HUES64 (cell line): Measurements from ENCODE around the gene STK33.

ENCODE experiments used
- H3K27ac ChIP-seq: 2 replicates; pipeline ENCODE4 v1.7.0; 2013; ENCODE audit warnings: low read depth, low read length, inconsistent platforms
- H3K27me3 ChIP-seq: 2 replicates; pipeline ENCODE4 v1.6.1; 2013; ENCODE audit warnings: mild to moderate bottlenecking, low read length; ENCODE audit not compliant: insufficient read depth
- H3K36me3 ChIP-seq: 2 replicates; pipeline ENCODE4 v1.6.1; 2013; ENCODE audit warnings: mild to moderate bottlenecking, low read length; ENCODE audit not compliant: insufficient read depth
- H3K4me1 ChIP-seq: 2 replicates; pipeline ENCODE4 v1.6.1; 2013; ENCODE audit warnings: mild to moderate bottlenecking, low read length, moderate library complexity; ENCODE audit not compliant: insufficient read depth
- H3K4me3 ChIP-seq: 2 replicates; pipeline ENCODE4 v1.5.1; 2013; ENCODE audit warnings: mild to moderate bottlenecking, low read length, moderate library complexity
- H3K9ac ChIP-seq: 2 replicates; pipeline ENCODE4 v1.6.1; 2013; ENCODE audit warnings: mild to moderate bottlenecking, low read depth, low read length
- H3K9me3 ChIP-seq: 2 replicates; pipeline ENCODE4 v1.6.1; 2013; ENCODE audit warnings: low read depth, low read length; ENCODE audit not compliant: insufficient read depth
- WGBS: fragments of 150-250, 120-280 bp; methylation state at CpG from one replicate; pipeline ENCODE4 v1.1.7; 2013; ENCODE audit warnings: missing lambda C conversion rate; 5-methylcytosine and 5-hydroxymethylcytosine counted together

The STK33 gene

DNA sequence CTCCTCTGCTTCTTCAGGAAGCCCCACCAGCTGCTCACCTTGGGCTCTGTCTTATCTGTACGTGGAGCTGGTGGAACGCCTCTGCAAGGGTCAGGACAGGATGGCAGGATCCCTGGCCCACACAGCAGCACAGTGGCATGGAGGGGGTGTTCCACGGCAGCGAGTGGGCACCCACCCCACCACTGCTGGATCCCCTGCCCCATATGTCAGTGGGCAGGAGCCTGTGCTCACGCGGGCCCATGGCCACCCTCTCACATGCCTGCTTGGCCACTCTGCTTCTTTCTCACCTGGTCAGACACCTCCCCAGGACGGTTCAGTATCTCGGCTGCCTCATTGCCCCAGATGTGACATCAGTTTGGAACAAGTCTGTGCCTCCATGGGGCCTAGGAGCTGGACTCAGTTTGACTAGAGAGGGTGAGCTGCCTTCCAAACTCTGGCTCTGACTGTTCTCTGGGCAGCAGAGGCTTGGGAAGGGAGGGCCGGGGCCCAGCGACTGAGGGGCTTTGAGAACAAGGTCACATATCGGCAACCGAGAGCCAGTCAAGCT is 232.3 kb downstream of the STK33 start:
- H3K27me3 ChIP-seq: no peaks in the 10 kb centered on the region
- H3K27ac ChIP-seq: no peak overlapping the region
- H3K4me3 ChIP-seq: no peak overlapping the region
- no peaks in the 10 kb centered on the region for H3K36me3 ChIP-seq
- no peak overlapping the region for H3K9ac ChIP-seq
- no peaks in the 10 kb centered on the region for H3K9me3 ChIP-seq
- WGBS: 95% methylated on average over 12 of the region's 12 CpGs
- H3K4me1 ChIP-seq: no peaks in the 10 kb centered on the region

DNA sequence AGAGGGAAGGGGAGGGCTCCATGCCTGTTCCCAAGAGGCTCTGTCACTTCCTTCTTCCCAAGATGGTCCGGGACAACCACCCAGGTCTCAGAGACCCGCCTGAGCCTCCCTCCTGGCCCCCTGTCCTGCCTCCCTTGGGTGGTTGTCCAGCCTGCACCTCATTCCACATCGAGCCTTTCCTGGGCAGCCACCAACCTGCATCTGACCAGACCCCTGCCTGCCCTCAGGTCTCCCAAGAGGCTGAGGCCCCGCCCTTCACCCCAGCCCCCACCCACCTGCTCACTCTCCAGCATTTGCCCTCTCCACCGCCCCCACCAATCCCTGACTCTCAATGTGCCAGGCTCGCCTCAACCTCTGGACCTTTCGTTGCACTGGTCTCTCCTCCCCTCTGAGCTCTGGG is 232.8 kb downstream of the STK33 start:
- Histone ChIP-seq H3K4me1 (no peaks in the 10 kb centered on the region), H3K27ac (no peak overlapping the region), H3K9ac (no peak overlapping the region), H3K9me3 (no peaks in the 10 kb centered on the region), H3K36me3 (no peaks in the 10 kb centered on the region), H3K4me3 (no peak overlapping the region), H3K27me3 (no peaks in the 10 kb centered on the region)
- 87% methylated on average over 7 of the region's 7 CpGs for WGBS

DNA sequence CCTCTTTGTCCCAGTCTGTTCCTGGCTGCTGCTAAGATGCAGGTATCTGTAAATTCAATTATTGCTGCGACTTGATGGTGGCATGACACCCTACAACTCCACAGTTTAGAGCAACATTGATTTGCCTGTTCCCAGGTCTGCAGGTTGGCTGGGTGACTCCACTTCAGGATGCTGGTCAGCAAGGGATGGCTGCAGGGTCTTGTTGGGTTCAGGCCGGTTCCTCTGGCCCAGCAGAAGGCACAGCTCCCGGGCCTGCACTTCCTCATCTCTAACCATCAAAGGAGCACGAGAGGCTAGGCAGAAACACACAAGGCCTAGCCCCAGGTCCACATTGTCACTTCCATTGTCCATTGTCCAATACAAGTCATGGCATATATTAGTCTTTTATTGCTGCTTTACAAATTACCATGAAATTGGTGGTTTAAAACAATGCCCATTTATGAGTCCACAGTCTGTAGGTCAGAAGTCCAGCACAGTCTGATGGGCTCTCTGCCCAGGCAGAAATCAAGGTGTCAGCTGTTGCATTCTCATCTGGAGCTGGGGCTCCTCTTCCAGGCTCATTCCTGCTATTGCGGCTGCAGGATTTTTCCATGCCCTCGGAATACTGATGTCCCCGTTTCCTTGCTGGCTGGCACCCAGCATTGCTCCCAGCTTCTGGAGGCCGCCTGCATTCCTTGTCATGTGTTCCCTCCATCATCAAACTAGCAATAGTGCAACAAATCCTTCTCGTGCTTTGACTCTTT is 233.8 kb downstream of the STK33 start:
- H3K9ac ChIP-seq: no peak overlapping the region
- no peaks in the 10 kb centered on the region for H3K27me3 ChIP-seq
- 89% methylated on average over 9 of the region's 9 CpGs for WGBS
- no peaks in the 10 kb centered on the region for H3K36me3 ChIP-seq
- no peak overlapping the region for H3K4me3 ChIP-seq
- no peaks in the 10 kb centered on the region for H3K9me3 ChIP-seq
- H3K4me1 ChIP-seq: no peaks in the 10 kb centered on the region
- no peak overlapping the region for H3K27ac ChIP-seq

DNA sequence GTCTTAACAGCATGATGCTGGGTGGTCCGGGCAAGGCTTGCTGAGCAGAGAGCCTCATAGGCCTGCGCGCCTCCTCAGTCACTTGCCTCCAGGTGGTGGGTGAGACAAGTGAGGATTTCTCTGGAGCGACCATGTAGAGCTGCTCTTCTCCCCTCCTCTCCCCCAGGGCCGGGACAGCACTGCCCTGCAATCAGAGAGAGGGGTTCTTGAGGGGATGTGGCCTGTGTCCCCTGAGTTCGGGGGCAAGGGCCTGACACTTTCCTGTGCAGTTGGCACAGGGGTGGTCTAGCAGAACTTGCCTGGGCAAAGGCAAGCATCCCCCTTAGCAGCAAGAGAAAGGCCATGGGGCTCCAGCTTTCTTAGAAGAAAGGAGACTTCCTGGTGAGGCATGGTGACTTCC is 234.5 kb downstream of the STK33 start:
- H3K36me3 ChIP-seq: no peaks in the 10 kb centered on the region
- WGBS: 90% methylated on average over 5 of the region's 6 CpGs

DNA sequence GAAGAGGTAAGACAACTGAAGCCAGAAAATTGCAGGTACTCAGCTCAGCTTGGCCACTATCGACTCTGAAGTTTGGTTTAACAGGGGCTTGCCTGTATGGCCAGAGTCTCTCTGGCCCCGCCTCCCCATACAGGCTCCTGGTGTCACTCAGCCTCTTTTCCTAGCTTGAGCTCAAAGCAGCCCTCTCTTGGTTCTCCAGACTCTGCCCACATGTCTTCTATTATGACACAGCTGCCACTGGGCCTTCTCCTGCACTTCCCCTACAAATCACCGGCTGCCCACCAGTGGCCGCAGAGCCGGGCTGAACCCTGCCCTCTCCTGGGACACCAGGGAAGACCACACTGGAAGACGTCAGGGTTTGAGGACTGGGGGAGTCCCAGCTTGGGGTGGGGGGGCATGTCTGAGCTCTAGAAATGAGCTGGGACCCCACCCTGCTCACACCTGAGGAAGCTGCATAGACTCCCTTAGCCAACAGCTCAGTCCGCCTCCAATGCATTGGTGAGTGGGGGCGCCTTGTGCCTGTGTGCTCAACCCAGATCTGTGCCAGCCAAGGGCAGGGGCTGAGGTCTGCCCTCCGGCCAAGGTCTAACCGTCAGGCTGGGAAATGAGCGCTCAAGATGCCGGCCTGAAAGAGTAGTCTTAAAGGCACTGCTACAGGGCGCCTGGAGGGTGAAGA is 236.0 kb downstream of the STK33 start:
- H3K4me3 ChIP-seq: no peak overlapping the region
- H3K9ac ChIP-seq: no peak overlapping the region
- no peaks in the 10 kb centered on the region; the same call in 1 of the 2 replicates for H3K4me1 ChIP-seq
- H3K27ac ChIP-seq: no peak overlapping the region
- WGBS: 91% methylated on average over 13 of the region's 13 CpGs
- no peaks in the 10 kb centered on the region for H3K27me3 ChIP-seq
- no peaks in the 10 kb centered on the region for H3K36me3 ChIP-seq
- H3K9me3 ChIP-seq: no peaks in the 10 kb centered on the region

More for the DNA sequence above, 234.5 kb downstream of the STK33 start:
- Histone ChIP-seq H3K27me3 (no peaks in the 10 kb centered on the region), H3K9me3 (no peaks in the 10 kb centered on the region), H3K4me3 (no peak overlapping the region), H3K9ac (no peak overlapping the region), H3K27ac (no peak overlapping the region), H3K4me1 (no peaks in the 10 kb centered on the region)

DNA sequence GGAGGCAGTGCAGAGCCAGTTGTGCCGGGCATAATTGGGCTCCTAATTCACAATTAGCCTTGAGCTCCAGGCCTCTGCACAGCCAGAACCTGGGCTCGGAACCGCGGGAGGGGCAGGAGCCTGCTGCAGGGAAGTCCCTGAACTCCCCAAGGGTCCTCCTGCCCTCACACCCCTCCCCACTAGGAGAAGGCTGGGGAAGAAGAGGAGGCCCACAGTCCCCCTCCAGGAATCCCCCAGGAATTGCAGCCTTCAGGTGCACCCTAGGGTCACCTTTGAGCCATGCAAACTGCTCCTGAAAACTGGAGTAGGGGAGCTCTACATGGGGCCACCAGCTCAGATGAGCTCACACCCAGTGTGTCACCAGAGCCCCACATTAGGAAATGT is 236.5 kb downstream of the STK33 start:
- Histone ChIP-seq H3K4me3 (no peak overlapping the region), H3K9ac (no peak overlapping the region), H3K27me3 (no peaks in the 10 kb centered on the region), H3K4me1 (no peaks in the 10 kb centered on the region; the same call in 1 of the 2 replicates), H3K27ac (no peak overlapping the region), H3K36me3 (no peaks in the 10 kb centered on the region), H3K9me3 (no peaks in the 10 kb centered on the region)
- WGBS: 92% methylated on average over 4 of the region's 4 CpGs

DNA sequence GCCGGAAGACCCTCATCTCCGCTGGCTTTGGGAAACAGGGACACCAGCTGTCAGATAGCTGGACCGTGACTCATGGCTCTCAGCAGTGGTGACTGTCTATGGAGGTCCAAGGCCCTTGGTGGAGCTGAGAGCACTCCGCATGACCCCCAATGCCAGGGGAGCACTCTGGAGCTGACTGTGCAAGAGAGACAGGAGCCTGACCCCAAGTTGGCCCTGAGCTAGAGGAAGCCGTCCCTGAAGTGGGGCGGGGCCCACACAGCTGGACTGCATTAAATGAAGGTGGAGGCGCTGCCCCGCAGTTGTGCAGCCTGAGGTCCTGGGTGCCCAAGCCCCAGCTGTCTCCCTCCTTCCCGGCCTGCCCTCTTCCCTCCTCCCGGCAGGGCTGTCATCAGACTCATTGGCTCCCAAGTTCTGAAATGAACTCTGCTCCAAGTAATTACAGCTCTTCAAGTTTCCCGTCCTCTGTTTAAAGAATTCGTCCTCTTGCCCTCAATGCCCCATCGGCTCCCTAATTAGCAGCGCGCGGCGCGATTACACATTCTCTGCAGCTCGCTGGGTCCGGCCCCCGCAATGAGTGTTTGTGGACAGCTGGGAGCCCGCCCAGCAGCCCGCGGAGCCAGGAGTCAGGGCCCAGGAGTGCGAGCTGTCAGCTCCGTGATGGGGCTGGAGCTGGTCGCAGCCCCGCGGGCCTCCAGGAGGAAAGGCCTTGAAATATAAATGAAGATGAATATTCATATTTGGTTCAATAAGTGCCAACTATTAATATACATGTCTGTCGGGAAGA is 237.1 kb downstream of the STK33 start:
- WGBS: 91% methylated on average over 30 of the region's 30 CpGs
- Histone ChIP-seq H3K4me1 (no peaks in the 10 kb centered on the region; the same call in 1 of the 2 replicates), H3K9ac (no peak overlapping the region), H3K4me3 (no peak overlapping the region), H3K36me3 (no peaks in the 10 kb centered on the region), H3K27ac (no peak overlapping the region), H3K9me3 (no peaks in the 10 kb centered on the region), H3K27me3 (no peaks in the 10 kb centered on the region)

DNA sequence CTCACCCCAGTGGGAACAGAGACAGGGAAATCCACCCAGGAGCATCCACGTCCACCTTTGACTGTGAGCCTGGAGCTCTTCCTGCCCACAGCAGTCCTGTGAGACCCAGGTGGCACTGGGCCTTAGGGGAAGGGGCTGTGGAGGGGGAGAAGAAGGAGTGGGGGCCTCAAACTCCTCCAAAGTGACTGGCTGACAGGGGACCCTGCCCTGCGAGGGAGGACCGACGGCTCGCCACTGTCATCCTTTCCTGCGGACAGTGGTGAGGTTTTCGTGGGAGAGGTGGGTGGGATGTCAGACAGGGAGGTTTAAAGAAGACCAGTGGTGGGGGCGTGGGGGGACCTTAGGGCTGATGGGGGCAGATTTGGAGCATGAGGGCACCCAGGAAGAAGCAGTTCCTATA is 237.8 kb downstream of the STK33 start:
- Histone ChIP-seq H3K9me3 (no peaks in the 10 kb centered on the region), H3K27ac (no peak overlapping the region), H3K27me3 (no peaks in the 10 kb centered on the region), H3K4me1 (no peaks in the 10 kb centered on the region; the same call in 1 of the 2 replicates), H3K9ac (no peak overlapping the region), H3K36me3 (no peaks in the 10 kb centered on the region), H3K4me3 (no peak overlapping the region)
- 95% methylated on average over 8 of the region's 8 CpGs for WGBS

DNA sequence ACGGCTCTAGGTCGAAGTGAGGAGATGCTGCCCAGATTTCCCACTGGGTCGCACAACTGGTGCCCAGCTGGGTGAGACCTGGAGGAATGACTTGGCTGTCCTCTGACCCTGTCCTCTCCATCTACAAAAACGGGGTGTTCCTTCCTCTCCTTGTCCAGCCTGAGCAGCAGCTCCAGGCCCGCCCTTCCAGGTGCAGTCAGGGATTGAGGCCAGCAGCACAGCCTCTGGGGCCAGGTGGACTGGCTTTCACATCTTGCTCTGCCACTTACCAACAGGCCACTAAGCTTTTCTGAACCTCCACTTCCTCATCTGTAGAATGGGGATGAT is 238.6 kb downstream of the STK33 start:
- H3K9me3 ChIP-seq: no peaks in the 10 kb centered on the region
- WGBS: 91% methylated on average over 5 of the region's 5 CpGs
- no peak overlapping the region for H3K27ac ChIP-seq
- no peak overlapping the region for H3K9ac ChIP-seq
- H3K27me3 ChIP-seq: no peaks in the 10 kb centered on the region
- no peak overlapping the region for H3K4me3 ChIP-seq
- no peaks in the 10 kb centered on the region for H3K36me3 ChIP-seq
- H3K4me1 ChIP-seq: no peaks in the 10 kb centered on the region; the same call in 1 of the 2 replicates

DNA sequence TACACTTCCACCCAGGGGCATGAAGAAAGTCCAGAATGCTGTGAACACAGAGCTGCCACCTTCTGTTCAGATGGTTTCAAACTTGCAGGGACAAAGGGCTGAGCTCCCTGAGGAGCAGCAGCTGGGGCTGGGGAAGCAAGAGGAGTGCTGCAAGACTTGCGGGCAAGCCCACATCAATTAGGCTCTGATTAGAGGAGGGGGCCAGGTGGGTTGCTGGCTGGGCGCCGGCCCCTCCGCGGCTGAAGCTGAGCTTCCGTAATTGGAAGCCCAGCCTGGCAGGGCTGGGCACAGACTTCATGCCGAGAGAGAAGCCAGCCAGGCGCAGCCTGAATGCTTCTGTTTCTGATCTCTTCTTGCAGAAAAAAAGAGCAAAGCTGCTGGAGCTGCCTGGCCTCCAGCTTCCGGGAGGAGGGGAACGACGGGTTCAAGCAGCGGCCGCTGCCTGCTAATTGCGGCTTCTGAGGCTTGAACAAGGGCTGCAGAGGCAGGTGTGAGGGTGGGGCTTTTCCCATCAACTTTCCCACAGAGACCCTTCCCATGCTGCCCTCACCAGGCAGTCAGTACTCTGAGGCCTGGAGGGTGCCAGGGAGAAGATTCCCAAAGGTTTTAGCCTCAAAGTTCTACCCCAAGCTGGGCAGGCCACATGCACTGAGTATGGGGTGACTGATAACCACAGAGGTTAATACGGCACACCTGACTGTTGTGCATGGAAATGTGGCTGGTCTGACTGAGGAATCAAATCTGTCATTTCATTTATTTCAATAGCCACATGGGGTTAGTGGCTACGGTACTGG is 239.2 kb downstream of the STK33 start:
- 64% methylated on average over 16 of the region's 16 CpGs for WGBS
- Histone ChIP-seq H3K4me1 (no peaks in the 10 kb centered on the region; the same call in 1 of the 2 replicates), H3K36me3 (no peaks in the 10 kb centered on the region), H3K4me3 (no peak overlapping the region), H3K27me3 (no peaks in the 10 kb centered on the region), H3K9me3 (no peaks in the 10 kb centered on the region), H3K27ac (no peak overlapping the region), H3K9ac (no peak overlapping the region)
